Dendritic cell treated with granulocyte-macrophage colony-stimulating factor and Interleukin-4, amounts not matched to agents 40 ng/mL and 50 ng/mL, for 4 days (primary cell): ENCODE results near the gene DNM3.

ENCODE experiments used
- H3K27ac Mint-ChIP-seq: one replicate; pipeline ENCODE4 v1.8.0; 2022; ENCODE audit warnings: mild to moderate bottlenecking, mixed read lengths
- H3K27me3 Mint-ChIP-seq: one replicate; pipeline ENCODE4 v1.8.0; 2022; ENCODE audit warnings: mild to moderate bottlenecking, mixed read lengths
- H3K36me3 Mint-ChIP-seq: one replicate; pipeline ENCODE4 v1.8.0; 2022; ENCODE audit warnings: low read depth, mixed read lengths
- H3K4me1 Mint-ChIP-seq: one replicate; pipeline ENCODE4 v1.8.0; 2022; ENCODE audit warnings: low read depth, mixed read lengths
- H3K4me3 Mint-ChIP-seq: one replicate; pipeline ENCODE4 v1.8.0; 2022; ENCODE audit warnings: mild to moderate bottlenecking, moderate library complexity, mixed read lengths
- H3K9me3 Mint-ChIP-seq: one replicate; pipeline ENCODE4 v1.8.0; 2022; ENCODE audit warnings: mixed read lengths
- intact Hi-C: fragments of 100-400 bp; cut with micrococcal nuclease; formaldehyde crosslinking; loops from one replicate; pipeline ENCODE4 v1.15.0; 2022

DNM3 gene

DNA sequence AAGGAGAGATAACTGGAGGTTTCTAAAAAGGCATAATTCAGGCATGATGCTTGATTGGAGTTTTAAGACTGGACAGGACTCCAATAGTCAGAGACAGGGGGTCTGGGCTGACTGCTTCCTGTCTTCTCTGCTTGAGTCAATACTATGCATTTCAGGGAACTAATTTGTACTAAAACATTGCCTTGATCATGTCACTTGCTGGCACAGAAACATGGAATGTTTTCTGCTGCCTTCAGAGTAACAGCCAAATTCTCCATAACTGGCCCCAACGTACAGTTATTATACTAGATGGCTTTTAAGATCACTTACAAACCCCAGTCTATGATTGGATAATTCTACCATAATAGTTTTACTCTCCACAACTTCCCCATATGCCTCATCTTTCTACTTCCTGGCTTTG is 247.0 kb downstream of the DNM3 start:
- H3K9me3 Mint-ChIP-seq: no peaks in the 10 kb centered on the region

DNA sequence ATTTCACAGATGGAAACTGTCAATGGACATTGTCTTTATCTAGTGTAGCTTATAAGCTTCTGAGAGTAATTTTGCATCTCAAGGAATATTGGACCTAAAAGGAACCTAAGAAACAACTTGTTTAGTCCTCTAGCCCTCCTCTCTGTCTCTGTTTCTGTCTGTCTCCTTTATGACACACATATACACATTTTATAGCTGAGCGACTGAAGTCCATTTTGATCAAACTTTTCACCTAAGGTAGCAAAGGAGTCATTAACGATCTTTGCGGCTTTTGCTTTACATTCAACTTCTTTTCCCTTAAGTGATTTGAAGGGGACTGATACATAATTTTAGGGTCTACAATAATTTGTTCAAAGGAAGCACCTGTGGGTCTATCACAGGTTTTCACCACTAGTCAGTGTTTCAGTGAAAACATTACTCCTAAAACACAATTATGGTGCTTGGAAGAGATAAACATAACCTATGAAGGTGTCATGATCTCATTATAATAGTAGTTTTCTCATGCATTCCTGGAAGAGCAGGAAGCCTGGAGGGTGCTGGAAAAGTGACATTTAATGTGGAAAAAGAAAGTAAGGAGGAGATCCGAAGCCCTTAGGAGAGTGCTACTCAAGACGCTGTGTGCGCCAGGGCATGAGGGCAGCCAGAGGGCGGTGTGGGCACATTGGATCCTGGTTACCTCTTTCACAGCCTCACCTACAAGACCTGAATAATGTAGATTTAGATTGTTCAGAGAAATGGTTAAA is 248.6 kb downstream of the DNM3 start:
- Mint-ChIP-seq H3K4me1 (no peaks in the 10 kb centered on the region), H3K27ac (no peak overlapping the region), H3K9me3 (no peaks in the 10 kb centered on the region), H3K36me3 (no peaks in the 10 kb centered on the region), H3K4me3 (no peak overlapping the region), H3K27me3 (no peaks in the 10 kb centered on the region)
- intact Hi-C loops: loop anchor here (5.0 kb wide), 1 partner anchor 48 kb away; no protein-coding TSS in a partner anchor

More for the DNA sequence above, 247.0 kb downstream of the DNM3 start:
- intact Hi-C loops: loop anchor here (5.0 kb wide), 1 partner anchor 46 kb away; no protein-coding TSS in a partner anchor
- H3K4me3 Mint-ChIP-seq: no peak overlapping the region
- no peak overlapping the region for H3K27ac Mint-ChIP-seq
- H3K36me3 Mint-ChIP-seq: no peaks in the 10 kb centered on the region
- no peaks in the 10 kb centered on the region for H3K27me3 Mint-ChIP-seq
- no peaks in the 10 kb centered on the region for H3K4me1 Mint-ChIP-seq

DNA sequence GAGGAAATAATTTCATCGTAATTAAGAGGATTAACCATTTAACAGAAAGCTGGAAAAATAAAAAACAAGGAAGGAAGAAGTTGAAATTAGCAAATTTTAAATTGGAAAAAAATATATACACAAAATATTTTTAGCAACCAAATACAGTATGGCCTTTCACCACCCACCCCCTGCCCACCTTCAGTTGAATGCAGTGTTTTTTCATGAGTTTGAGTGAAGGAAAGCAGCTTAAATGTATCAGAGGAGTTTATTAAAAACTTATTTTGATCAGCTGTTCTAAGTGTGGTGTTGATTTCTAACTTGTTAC is 249.2 kb downstream of the DNM3 start:
- Mint-ChIP-seq H3K9me3 (no peaks in the 10 kb centered on the region), H3K4me3 (no peak overlapping the region), H3K27ac (no peak overlapping the region), H3K4me1 (no peaks in the 10 kb centered on the region), H3K36me3 (no peaks in the 10 kb centered on the region), H3K27me3 (no peaks in the 10 kb centered on the region)
- intact Hi-C loops: no loop called here

DNA sequence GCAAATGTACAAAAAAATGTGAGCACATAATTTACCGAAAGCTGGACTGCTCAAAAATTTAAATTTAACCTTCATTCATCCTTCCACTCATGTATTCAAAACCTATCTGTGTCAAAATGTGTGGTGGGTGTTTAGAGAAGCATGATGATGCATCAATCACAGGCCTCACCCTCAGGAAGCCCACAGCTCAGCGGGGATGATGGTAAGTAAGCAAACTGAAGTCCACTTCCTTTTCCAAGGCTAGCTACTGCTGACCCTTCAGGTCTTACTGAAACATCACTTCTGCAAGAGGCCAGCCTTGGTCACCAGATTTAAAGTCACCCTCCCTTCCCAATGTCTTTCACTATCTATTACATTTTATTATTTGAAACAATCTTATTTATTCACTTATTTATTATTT is 254.5 kb downstream of the DNM3 start:
- H3K27me3 Mint-ChIP-seq: no peaks in the 10 kb centered on the region
- no peaks in the 10 kb centered on the region for H3K9me3 Mint-ChIP-seq
- H3K4me1 Mint-ChIP-seq: no peaks in the 10 kb centered on the region
- intact Hi-C loops: no loop called here
- no peak overlapping the region for H3K27ac Mint-ChIP-seq
- H3K4me3 Mint-ChIP-seq: no peak overlapping the region
- no peaks in the 10 kb centered on the region for H3K36me3 Mint-ChIP-seq

GRCh38 chr1:172105230-172105629 is 263.9 kb downstream of the DNM3 start:
- H3K4me3 Mint-ChIP-seq: no peak overlapping the region
- no peak overlapping the region for H3K27ac Mint-ChIP-seq
- intact Hi-C loops: no loop called here
- H3K27me3 Mint-ChIP-seq: no peaks in the 10 kb centered on the region
- H3K4me1 Mint-ChIP-seq: no peaks in the 10 kb centered on the region
- no peaks in the 10 kb centered on the region for H3K36me3 Mint-ChIP-seq
- no peaks in the 10 kb centered on the region for H3K9me3 Mint-ChIP-seq

GRCh38 chr1:172107316-172107975 is 266.1 kb downstream of the DNM3 start:
- H3K4me1 Mint-ChIP-seq: no peaks in the 10 kb centered on the region
- no peak overlapping the region for H3K4me3 Mint-ChIP-seq
- H3K9me3 Mint-ChIP-seq: no peaks in the 10 kb centered on the region
- no peaks in the 10 kb centered on the region for H3K27me3 Mint-ChIP-seq
- no peaks in the 10 kb centered on the region for H3K36me3 Mint-ChIP-seq
- intact Hi-C loops: no loop called here
- H3K27ac Mint-ChIP-seq: no peak overlapping the region

GRCh38 chr1:172108161-172108893 is 267.0 kb downstream of the DNM3 start:
- H3K9me3 Mint-ChIP-seq: no peaks in the 10 kb centered on the region
- H3K4me3 Mint-ChIP-seq: no peak overlapping the region
- H3K4me1 Mint-ChIP-seq: no peaks in the 10 kb centered on the region
- intact Hi-C loops: no loop called here
- H3K27me3 Mint-ChIP-seq: no peaks in the 10 kb centered on the region
- no peaks in the 10 kb centered on the region for H3K36me3 Mint-ChIP-seq
- H3K27ac Mint-ChIP-seq: no peak overlapping the region

GRCh38 chr1:172109359-172109758 is 268.1 kb downstream of the DNM3 start:
- no peak overlapping the region for H3K4me3 Mint-ChIP-seq
- H3K36me3 Mint-ChIP-seq: no peaks in the 10 kb centered on the region
- H3K27me3 Mint-ChIP-seq: no peaks in the 10 kb centered on the region
- intact Hi-C loops: no loop called here
- H3K9me3 Mint-ChIP-seq: no peaks in the 10 kb centered on the region
- H3K27ac Mint-ChIP-seq: no peak overlapping the region
- no peaks in the 10 kb centered on the region for H3K4me1 Mint-ChIP-seq

DNA sequence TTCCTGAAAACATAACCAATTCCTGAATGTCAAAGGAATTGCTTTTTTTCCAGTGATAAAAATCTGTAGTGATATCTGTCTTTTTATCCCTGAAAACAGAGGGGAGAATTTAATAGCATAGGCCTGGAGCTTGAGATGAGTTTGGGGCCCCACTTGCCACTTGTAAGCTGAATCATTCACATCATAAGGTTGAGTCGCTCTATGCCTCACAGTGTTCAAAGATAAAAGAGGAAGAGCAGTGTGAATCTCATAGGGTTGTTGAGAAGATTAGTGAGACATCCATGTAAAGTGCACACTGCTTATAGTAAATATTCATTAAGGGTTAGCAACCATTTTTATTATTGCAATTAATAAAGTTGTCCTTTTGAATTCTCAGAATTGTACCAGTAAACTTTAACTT is 271.3 kb downstream of the DNM3 start:
- H3K36me3 Mint-ChIP-seq: no peaks in the 10 kb centered on the region
- H3K9me3 Mint-ChIP-seq: no peaks in the 10 kb centered on the region
- H3K4me3 Mint-ChIP-seq: no peak overlapping the region
- intact Hi-C loops: no loop called here
- H3K27ac Mint-ChIP-seq: no peak overlapping the region
- no peaks in the 10 kb centered on the region for H3K4me1 Mint-ChIP-seq
- no peaks in the 10 kb centered on the region for H3K27me3 Mint-ChIP-seq

DNA sequence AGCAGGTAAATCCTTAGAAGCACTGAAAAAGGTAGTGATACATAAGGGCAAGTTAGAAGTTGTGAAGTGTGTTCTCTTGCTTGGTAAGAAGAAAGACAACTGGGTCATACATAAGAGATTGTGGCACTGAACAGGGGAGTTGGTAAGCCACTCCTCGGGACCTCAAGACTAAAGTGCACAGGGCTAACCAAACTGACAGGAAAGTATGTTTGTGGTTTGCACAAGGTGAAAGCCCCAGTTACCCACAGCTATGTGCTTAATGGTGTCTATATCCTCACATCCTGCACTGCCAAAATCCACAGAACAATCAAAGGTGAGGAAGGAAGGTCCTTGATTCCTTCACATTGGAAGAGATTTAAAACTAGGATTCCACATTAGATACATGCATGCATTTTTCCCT is 276.5 kb downstream of the DNM3 start:
- H3K27ac Mint-ChIP-seq: no peak overlapping the region

DNA sequence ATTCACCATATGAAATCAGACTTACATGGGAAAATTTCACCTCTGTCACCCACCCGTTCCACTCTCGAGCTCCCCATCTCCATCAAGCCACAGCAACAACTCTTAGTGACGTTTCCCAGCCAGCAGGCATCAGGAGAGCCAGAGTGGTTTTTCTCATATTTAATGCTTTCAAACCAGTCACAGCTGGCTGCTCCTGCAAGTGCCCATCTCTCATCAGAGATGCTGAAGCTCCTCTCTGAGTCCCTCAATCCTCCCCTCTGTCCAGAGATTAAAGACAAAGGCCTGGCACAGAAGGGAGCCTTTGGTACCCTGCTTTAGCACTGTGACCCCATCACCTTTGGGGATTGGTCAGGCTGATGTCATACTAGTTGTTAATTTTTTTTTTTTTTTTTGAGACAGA is 277.3 kb downstream of the DNM3 start:
- Mint-ChIP-seq H3K4me1 (no peaks in the 10 kb centered on the region), H3K27ac (no peak overlapping the region), H3K27me3 (no peaks in the 10 kb centered on the region), H3K36me3 (no peaks in the 10 kb centered on the region), H3K9me3 (peaks cover 8% of the 10 kb centered on the region), H3K4me3 (no peak overlapping the region)
- intact Hi-C loops: no loop called here

More for the DNA sequence above, 276.5 kb downstream of the DNM3 start:
- H3K36me3 Mint-ChIP-seq: no peaks in the 10 kb centered on the region
- H3K4me1 Mint-ChIP-seq: no peaks in the 10 kb centered on the region
- intact Hi-C loops: no loop called here
- H3K9me3 Mint-ChIP-seq: peaks cover 8% of the 10 kb centered on the region
- no peak overlapping the region for H3K4me3 Mint-ChIP-seq
- no peaks in the 10 kb centered on the region for H3K27me3 Mint-ChIP-seq

DNA sequence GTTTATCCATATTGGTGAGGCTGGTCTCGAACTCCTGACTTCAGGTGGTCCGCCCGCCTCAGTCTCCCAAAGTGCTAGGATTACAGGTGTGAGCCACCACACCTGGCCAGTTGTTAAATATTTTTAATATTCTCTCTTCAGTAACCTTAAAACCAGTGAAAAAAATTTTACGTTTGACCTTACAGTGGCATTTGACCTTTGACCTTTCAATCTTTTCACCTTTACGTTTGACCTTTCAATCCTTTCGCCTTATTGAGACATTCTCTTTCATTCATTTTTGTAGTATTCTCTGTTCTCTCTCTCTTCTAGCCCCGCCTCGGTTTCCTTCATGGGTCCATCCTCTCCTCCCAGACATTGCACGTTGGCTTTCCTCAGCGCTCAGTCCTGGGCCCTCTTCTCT is 277.9 kb downstream of the DNM3 start:
- H3K4me3 Mint-ChIP-seq: no peak overlapping the region
- H3K27ac Mint-ChIP-seq: no peak overlapping the region
- no peaks in the 10 kb centered on the region for H3K36me3 Mint-ChIP-seq
- H3K9me3 Mint-ChIP-seq: peaks cover 8% of the 10 kb centered on the region
- no peaks in the 10 kb centered on the region for H3K4me1 Mint-ChIP-seq
- intact Hi-C loops: no loop called here
- no peaks in the 10 kb centered on the region for H3K27me3 Mint-ChIP-seq

GRCh38 chr1:172120381-172120780 is 279.1 kb downstream of the DNM3 start:
- no peak overlapping the region for H3K27ac Mint-ChIP-seq
- intact Hi-C loops: no loop called here
- H3K4me3 Mint-ChIP-seq: no peak overlapping the region

GRCh38 chr1:172121081-172121717 is 279.9 kb downstream of the DNM3 start:
- Mint-ChIP-seq H3K4me1 (no peaks in the 10 kb centered on the region), H3K27ac (no peak overlapping the region), H3K36me3 (no peaks in the 10 kb centered on the region)

More at GRCh38 chr1:172120381-172120780, 279.1 kb downstream of the DNM3 start:
- Mint-ChIP-seq H3K36me3 (no peaks in the 10 kb centered on the region), H3K9me3 (peaks cover 8% of the 10 kb centered on the region), H3K27me3 (no peaks in the 10 kb centered on the region), H3K4me1 (no peaks in the 10 kb centered on the region)

More at GRCh38 chr1:172121081-172121717, 279.9 kb downstream of the DNM3 start:
- intact Hi-C loops: no loop called here
- Mint-ChIP-seq H3K9me3 (peaks cover 8% of the 10 kb centered on the region), H3K4me3 (no peak overlapping the region), H3K27me3 (no peaks in the 10 kb centered on the region)
